ENCODE data around the gene POMT2. TPM values are rescaled to one million over a fixed set of nuclear protein-coding genes. Genes with fewer than 3 reads are reported as not detected.

POMT2 gene, protein sequence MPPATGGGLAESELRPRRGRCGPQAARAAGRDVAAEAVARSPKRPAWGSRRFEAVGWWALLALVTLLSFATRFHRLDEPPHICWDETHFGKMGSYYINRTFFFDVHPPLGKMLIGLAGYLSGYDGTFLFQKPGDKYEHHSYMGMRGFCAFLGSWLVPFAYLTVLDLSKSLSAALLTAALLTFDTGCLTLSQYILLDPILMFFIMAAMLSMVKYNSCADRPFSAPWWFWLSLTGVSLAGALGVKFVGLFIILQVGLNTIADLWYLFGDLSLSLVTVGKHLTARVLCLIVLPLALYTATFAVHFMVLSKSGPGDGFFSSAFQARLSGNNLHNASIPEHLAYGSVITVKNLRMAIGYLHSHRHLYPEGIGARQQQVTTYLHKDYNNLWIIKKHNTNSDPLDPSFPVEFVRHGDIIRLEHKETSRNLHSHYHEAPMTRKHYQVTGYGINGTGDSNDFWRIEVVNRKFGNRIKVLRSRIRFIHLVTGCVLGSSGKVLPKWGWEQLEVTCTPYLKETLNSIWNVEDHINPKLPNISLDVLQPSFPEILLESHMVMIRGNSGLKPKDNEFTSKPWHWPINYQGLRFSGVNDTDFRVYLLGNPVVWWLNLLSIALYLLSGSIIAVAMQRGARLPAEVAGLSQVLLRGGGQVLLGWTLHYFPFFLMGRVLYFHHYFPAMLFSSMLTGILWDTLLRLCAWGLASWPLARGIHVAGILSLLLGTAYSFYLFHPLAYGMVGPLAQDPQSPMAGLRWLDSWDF
- 10 to 100 TPM; 15.5 to 18.0 TPM for total RNA-seq

- DNase-seq (ENCODE audit: low spot score in 2 of 2) (peak; percentile 92 to 94), ATAC-seq (peak; percentile 72 to 74)
- peak within 1 kb of the TSS; percentile 95 to 99 for H3K27ac Mint-ChIP-seq
Measured at GRCh38 chr14:77320238-77320935, at the start of gene POMT2. Gene POMT2 (minus strand): TSS chr14:77320883. CDS start chr14:77320681, 202 bp downstream.

GRCh38 chr14:77369285-77369684, 48.6 kb upstream of the POMT2 start:
- no peak for ATAC-seq
- Mint-ChIP-seq H3K9me3 (peaks cover 0 to 5% of the 10 kb centered on the region in 2 donors), H3K36me3 (peaks cover 0 to 13% of the 10 kb centered on the region in 2 donors), H3K27ac (no peak overlapping the region)
- no peak for DNase-seq (ENCODE audit: low spot score in 2 of 2)

More at GRCh38 chr14:77320238-77320935, at the start of gene POMT2:
- H3K9me3 Mint-ChIP-seq = no peaks in the 10 kb centered on the region
- H3K36me3 Mint-ChIP-seq = peaks cover 0 to 7% of the 10 kb centered on the region in 2 donors

DNA sequence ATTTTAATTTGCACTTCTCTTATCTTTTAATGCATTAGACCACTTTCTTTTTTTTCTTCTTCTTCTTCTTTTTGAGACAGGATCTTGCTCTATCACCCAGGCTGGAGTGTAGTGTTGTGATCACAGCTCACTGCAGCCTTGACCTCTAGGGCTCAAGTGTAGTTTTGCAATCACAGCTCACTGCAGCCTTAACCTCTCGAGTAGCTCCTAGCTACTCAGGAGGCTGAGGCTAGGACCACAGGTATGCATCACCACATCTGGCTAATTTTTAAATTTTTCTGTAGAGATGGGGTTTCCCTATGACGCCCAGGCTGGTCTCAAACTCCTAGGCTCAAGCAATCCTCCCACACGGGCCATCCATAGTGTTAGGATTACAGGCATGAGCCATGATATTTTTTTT, 43.5 kb upstream of the POMT2 start:
- Mint-ChIP-seq H3K9me3 (no peaks in the 10 kb centered on the region), H3K27ac (no peak overlapping the region), H3K36me3 (no peaks in the 10 kb centered on the region)
- DNase-seq (ENCODE audit: low spot score in 2 of 2) (no peak), ATAC-seq (no peak)

- no peak for DNase-seq (ENCODE audit: low spot score in 2 of 2)
- Mint-ChIP-seq H3K27ac (no peak overlapping the region), H3K9me3 (no peaks in the 10 kb centered on the region), H3K36me3 (no peaks in the 10 kb centered on the region)
- no peak for ATAC-seq
Measured at GRCh38 chr14:77359626-77360025, 38.9 kb upstream of the POMT2 start.

DNA sequence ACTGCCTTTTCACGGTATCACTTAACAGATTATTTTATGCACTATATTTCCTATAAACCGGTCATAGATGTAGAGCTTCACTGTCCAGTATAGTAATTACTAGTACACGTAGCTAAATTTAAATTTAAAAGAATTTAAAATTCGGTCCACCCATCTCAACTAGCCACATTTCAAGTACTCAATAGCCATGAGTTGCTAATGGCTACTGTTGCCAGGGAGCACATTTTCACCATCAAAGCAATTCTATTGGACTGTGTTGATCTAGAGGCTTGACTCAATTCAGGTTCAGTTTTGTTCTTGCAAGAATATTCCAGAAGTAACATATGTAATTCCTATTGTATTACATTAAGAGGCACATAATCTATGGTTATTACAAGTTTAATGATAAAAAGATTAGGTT, 36.2 kb upstream of the POMT2 start:
- no peak overlapping the region for H3K27ac Mint-ChIP-seq
- ATAC-seq (no peak), DNase-seq (ENCODE audit: low spot score in 2 of 2) (no peak)
- H3K9me3 Mint-ChIP-seq = no peaks in the 10 kb centered on the region
- H3K36me3 Mint-ChIP-seq = no peaks in the 10 kb centered on the region

- H3K36me3 Mint-ChIP-seq = no peaks in the 10 kb centered on the region
- DNase-seq (ENCODE audit: low spot score in 2 of 2) (no peak), ATAC-seq (no peak)
- H3K27ac Mint-ChIP-seq = no peak overlapping the region
- no peaks in the 10 kb centered on the region for H3K9me3 Mint-ChIP-seq
Measured at GRCh38 chr14:77355811-77356210, 35.1 kb upstream of the POMT2 start.

DNA sequence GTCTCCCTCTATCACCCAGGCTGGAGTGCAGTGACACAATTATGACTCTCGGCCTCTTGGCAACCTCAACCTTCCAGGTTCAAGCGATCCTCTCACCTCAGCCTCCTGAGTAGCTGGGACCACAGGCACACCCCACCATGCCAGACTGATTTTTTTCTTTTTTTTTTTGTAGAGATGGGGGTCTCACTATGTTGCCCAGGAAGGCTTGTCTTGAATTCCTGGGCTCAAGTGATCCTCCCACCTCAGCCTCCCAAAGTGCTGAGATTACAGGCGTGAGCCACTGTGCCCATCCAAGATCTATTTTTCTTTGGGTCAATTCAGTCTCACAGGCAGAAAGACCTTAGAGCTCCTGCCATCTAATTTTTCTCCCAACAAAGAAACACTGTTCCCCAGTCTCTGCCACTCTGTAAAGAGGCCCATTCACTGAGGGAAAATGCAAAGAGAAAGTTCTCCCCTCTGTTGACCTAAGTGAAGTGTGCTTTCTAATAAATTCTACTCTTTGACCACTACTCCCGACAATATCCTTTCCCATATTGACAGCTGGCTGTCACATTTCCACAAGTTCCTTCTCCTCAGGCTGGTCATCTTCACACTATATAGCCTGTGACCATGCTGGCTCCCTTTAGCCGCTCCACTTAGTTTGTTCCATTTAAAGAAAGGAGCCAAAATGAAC, 32.9 kb upstream of the POMT2 start:
- DNase-seq (ENCODE audit: low spot score in 2 of 2) (no peak), ATAC-seq (no peak)
- Mint-ChIP-seq H3K27ac (no peak overlapping the region), H3K9me3 (no peaks in the 10 kb centered on the region), H3K36me3 (no peaks in the 10 kb centered on the region)

GRCh38 chr14:77347751-77348150, 27.1 kb upstream of the POMT2 start:
- no peak for ATAC-seq
- Mint-ChIP-seq H3K27ac (peak overlapping the region in 1 of 2 donors; percentile 44), H3K9me3 (no peaks in the 10 kb centered on the region)

DNA sequence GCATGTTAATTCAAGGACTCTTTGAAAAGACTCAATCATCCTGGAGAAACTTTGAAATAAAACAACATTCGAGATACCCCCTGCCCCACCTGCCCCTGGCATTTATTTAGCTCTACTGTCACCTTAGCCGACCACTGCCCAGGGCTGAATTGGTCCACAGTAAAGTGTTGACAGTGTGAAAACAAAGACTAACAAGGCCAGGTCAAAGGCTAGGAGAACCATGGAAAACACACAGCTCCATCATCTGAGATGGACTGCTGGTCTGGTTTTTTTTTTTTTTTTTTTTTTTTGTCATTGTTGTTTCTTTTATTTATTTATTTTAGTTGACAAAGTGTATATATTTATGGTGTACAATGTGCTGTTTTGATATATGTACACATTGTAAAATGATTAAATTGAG, 25.8 kb upstream of the POMT2 start:
- ATAC-seq (no peak), DNase-seq (ENCODE audit: low spot score in 2 of 2) (no peak)
- H3K9me3 Mint-ChIP-seq = no peaks in the 10 kb centered on the region
- H3K27ac Mint-ChIP-seq = no peak overlapping the region
- H3K36me3 Mint-ChIP-seq = peaks cover 0 to 6% of the 10 kb centered on the region in 2 donors

More at GRCh38 chr14:77347751-77348150, 27.1 kb upstream of the POMT2 start:
- no peak for DNase-seq (ENCODE audit: low spot score in 2 of 2)
- peaks cover 0 to 5% of the 10 kb centered on the region in 2 donors for H3K36me3 Mint-ChIP-seq

DNA sequence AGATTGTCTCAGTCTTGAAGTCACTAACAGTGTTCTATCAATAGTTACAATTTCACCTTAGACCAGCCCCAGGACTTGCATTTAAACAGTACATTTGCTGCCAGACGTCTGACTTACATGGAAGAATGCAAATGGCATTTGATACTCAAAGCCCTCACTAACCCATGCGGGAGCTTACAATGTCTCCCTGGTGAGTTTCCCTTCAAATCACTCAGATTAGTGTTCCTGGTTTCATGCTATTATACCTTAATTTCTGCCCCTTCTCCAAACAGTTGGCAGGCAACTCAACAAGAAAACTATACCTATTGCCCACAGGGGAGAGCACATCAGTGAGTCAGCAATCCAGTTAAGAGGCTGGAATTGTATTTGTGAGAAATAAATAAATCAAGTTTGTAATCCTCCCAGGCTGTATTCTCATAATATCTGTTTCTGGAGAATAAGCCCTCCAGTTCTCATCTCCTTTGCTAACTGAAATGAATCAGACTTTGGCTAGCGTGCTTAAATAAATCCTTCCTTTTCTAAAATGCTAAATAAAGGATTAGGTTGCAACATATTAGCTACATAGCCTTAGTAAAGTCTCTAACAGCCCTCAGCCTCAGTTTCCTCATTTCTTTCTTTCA, 23.8 kb upstream of the POMT2 start:
- peak overlapping the region in 1 of 2 donors; percentile 79 for H3K27ac Mint-ChIP-seq
- no peak for ATAC-seq

DNA sequence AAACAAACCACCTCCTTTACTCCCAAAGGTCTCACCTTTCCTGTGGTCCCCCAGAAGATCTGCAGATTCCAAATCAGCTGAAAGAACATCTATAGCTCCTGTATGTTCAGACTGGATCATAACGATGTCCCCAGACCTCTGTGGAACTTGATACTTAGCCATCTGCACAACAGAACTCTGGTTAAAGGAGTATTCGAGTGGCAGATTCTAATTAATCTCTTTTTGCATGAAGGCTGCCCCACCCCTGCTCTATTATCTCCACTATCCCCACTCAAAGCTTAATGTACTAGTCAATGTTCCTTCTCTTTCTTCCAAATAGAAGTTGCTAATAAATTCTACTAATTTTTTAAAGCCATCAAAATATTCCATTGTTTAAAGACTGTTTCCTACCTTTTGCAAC, 23.0 kb upstream of the POMT2 start:
- Mint-ChIP-seq H3K9me3 (no peaks in the 10 kb centered on the region), H3K36me3 (peaks cover 6 to 11% of the 10 kb centered on the region in 2 donors), H3K27ac (no peak overlapping the region)
- DNase-seq (ENCODE audit: low spot score in 2 of 2) (no peak), ATAC-seq (no peak)

More for the DNA sequence above, 23.8 kb upstream of the POMT2 start:
- H3K9me3 Mint-ChIP-seq = no peaks in the 10 kb centered on the region
- no peak for DNase-seq (ENCODE audit: low spot score in 2 of 2)
- H3K36me3 Mint-ChIP-seq = peaks cover 6 to 11% of the 10 kb centered on the region in 2 donors

- Mint-ChIP-seq H3K27ac (peak overlapping the region in 1 of 2 donors; percentile 73), H3K36me3 (peaks cover 6 to 11% of the 10 kb centered on the region in 2 donors), H3K9me3 (no peaks in the 10 kb centered on the region)
- DNase-seq (ENCODE audit: low spot score in 2 of 2) = no peak
- no peak for ATAC-seq
Measured at GRCh38 chr14:77342726-77343397, 22.2 kb upstream of the POMT2 start.

- DNase-seq (ENCODE audit: low spot score in 2 of 2) = no peak
- Mint-ChIP-seq H3K27ac (no peak overlapping the region), H3K9me3 (no peaks in the 10 kb centered on the region), H3K36me3 (peaks cover 6 to 11% of the 10 kb centered on the region in 2 donors)
- ATAC-seq = no peak
Measured at GRCh38 chr14:77340389-77340788, 19.7 kb upstream of the POMT2 start.

DNA sequence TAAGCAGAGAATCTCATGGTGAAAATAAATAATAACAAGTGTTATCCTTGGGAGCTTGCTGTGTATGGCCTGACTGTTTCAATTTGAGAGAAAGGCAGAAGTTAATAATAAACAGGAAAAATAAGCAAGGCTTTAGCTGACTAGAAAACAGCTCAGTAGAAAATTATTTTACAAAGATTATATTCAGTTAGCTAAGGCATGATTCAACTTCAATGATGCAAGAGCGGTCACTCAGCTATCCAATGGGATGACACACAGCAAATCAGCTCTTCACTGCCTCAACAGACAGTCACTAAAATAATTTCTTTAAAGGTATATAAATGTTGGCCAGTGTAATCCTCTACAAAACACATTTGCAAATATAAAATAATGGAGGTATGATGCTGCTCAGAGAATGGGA, 18.7 kb upstream of the POMT2 start:
- DNase-seq (ENCODE audit: low spot score in 2 of 2) = no peak
- Mint-ChIP-seq H3K9me3 (no peaks in the 10 kb centered on the region), H3K27ac (no peak overlapping the region), H3K36me3 (peaks cover 6 to 11% of the 10 kb centered on the region in 2 donors)
- no peak for ATAC-seq

DNA sequence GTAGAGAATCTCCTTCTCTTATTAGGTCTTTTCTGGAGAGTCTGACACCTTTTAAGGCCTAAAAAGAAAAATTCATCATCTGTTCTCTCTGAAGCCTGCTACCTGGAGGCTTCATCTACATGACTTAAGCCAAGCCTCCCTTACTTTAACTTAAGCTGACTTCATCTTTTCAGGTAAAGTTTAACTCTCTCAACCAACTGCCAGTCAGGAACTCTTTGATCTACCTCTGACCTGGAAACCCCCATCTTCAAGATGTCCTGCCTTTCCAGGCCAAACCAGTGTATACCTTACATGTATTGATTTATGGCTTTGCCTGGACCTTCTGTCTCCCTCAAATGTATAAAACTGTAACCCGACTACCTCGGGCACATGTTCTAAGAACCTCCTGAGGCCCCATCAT, 17.6 kb upstream of the POMT2 start:
- Mint-ChIP-seq H3K9me3 (no peaks in the 10 kb centered on the region), H3K36me3 (peaks cover 6% of the 10 kb centered on the region in 2 donors), H3K27ac (peak overlapping the region in 1 of 2 donors; percentile 66)
- DNase-seq (ENCODE audit: low spot score in 2 of 2) (no peak), ATAC-seq (no peak)

Data from activated naive CD4-positive, alpha-beta T cell treated with anti-CD3 and anti-CD28 coated beads, Interleukin-2, amount 50 U/mL, for 72 hours (primary cell).